A673 (cell line): ENCODE data around the gene KLHDC4.

Source experiments
- CTCF ChIP-seq: fragments of 300-800, 200-600 bp; sonication (generic); conservative IDR thresholded peaks from 2 replicates; pipeline ENCODE4 v1.5.1; 2017; ENCODE audit warnings: low read depth, mild to moderate bottlenecking, antibody characterized with exemption, low read length, moderate library complexity, mixed read lengths
- EZH2 ChIP-seq: fragments of 200-600 bp; sonication (generic); IDR thresholded peaks from 2 replicates; pipeline ENCODE4 v1.6.1; 2017; ENCODE audit warnings: borderline replicate concordance, low read depth, mild to moderate bottlenecking, mixed read lengths, antibody characterized with exemption, low read length; ENCODE audit not compliant: poor library complexity, severe bottlenecking

- TF ChIP-seq CTCF (no peak), EZH2 (no peak)
Measured at GRCh38 chr16:87761060-87761459, 4.7 kb downstream of the KLHDC4 start.
